HepG2 (cell line): ENCODE results near the gene PMFBP1. TPM values are rescaled to one million over a fixed set of nuclear protein-coding genes. Genes with fewer than 3 reads are reported as not detected.

ENCODE experiments used
- ATF3 ChIP-seq: sonication (generic); formaldehyde crosslinking; IDR thresholded peaks from 2 replicates; pipeline ENCODE4 v1.4.0; 2020; ENCODE audit warnings: missing genetic modification reagents
- CHD4 ChIP-seq: fragments of 200-600 bp; sonication (generic); IDR thresholded peaks from 2 replicates; pipeline ENCODE4 v1.7.0; 2017; ENCODE audit warnings: mild to moderate bottlenecking, low read length, borderline replicate concordance
- ESRRA ChIP-seq: sonication (generic); formaldehyde crosslinking; IDR thresholded peaks from 2 replicates; pipeline ENCODE4 v1.5.1; 2020; ENCODE audit warnings: mild to moderate bottlenecking, low read depth, missing genetic modification reagents
- FOXO1 ChIP-seq: sonication (generic); formaldehyde crosslinking; IDR thresholded peaks from 2 replicates; pipeline ENCODE4 v1.4.0; 2020; ENCODE audit warnings: missing genetic modification reagents
- GFI1 ChIP-seq: sonication (generic); formaldehyde crosslinking; IDR thresholded peaks from 2 replicates; pipeline ENCODE4 v1.5.0; 2020; ENCODE audit warnings: missing genetic modification reagents, mild to moderate bottlenecking, borderline replicate concordance
- HNF4A ChIP-seq: sonication (generic); formaldehyde crosslinking; IDR thresholded peaks from 2 replicates; pipeline ENCODE4 v1.4.0; 2020; ENCODE audit warnings: missing genetic modification reagents
- HOMEZ ChIP-seq: IDR thresholded peaks from 2 replicates; pipeline ENCODE4 v1.6.1; 2016; ENCODE audit warnings: low read depth
- JUN ChIP-seq: sonication (generic); formaldehyde crosslinking; IDR thresholded peaks from 2 replicates; pipeline ENCODE4 v1.4.0; 2020; ENCODE audit warnings: mild to moderate bottlenecking, missing genetic modification reagents
- MAF1 ChIP-seq: sonication (generic); formaldehyde crosslinking; IDR thresholded peaks from 2 replicates; pipeline ENCODE4 v1.5.0; 2020; ENCODE audit warnings: missing genetic modification reagents, borderline replicate concordance
- MAX ChIP-seq: IDR thresholded peaks from 2 replicates; pipeline ENCODE4 v1.6.1; 2012; ENCODE audit warnings: inconsistent platforms
- NFE2L1 ChIP-seq: sonication (generic); formaldehyde crosslinking; IDR thresholded peaks from 2 replicates; pipeline ENCODE4 v1.4.0; 2020; ENCODE audit warnings: missing genetic modification reagents, mild to moderate bottlenecking, borderline replicate concordance
- RAD51 ChIP-seq: fragments of 450-650 bp; IDR thresholded peaks from 2 replicates; pipeline ENCODE4 v1.6.1; 2016; ENCODE audit warnings: borderline replicate concordance
- TEAD2 ChIP-seq: sonication (generic); formaldehyde crosslinking; IDR thresholded peaks from 2 replicates; pipeline ENCODE4 v1.9.0; 2021; ENCODE audit warnings: missing genetic modification reagents
- TRIM24 ChIP-seq: sonication (generic); formaldehyde crosslinking; IDR thresholded peaks from 2 replicates; pipeline ENCODE4 v1.8.0; 2022; ENCODE audit warnings: mild to moderate bottlenecking, missing genetic modification reagents
- ZBTB42 ChIP-seq: sonication (generic); formaldehyde crosslinking; IDR thresholded peaks from 2 replicates; pipeline ENCODE4 v1.5.0; 2020; ENCODE audit warnings: mild to moderate bottlenecking, missing genetic modification reagents
- ZNF296 ChIP-seq: sonication (generic); formaldehyde crosslinking; conservative IDR thresholded peaks from 2 replicates; pipeline ENCODE4 v1.5.0; 2020; ENCODE audit warnings: mild to moderate bottlenecking, missing genetic modification reagents
- ZNF329 ChIP-seq: sonication (generic); formaldehyde crosslinking; IDR thresholded peaks from 2 replicates; pipeline ENCODE4 v1.9.0; 2021; ENCODE audit warnings: low read depth, mild to moderate bottlenecking, missing genetic modification reagents
- ZNF710 ChIP-seq: sonication (generic); formaldehyde crosslinking; IDR thresholded peaks from 2 replicates; pipeline ENCODE4 v1.5.0; 2020; ENCODE audit warnings: mild to moderate bottlenecking, missing genetic modification reagents, borderline replicate concordance
- ZNF737 ChIP-seq: sonication (generic); formaldehyde crosslinking; IDR thresholded peaks from 2 replicates; pipeline ENCODE4 v1.5.0; 2020; ENCODE audit warnings: missing genetic modification reagents, mild to moderate bottlenecking, borderline replicate concordance
- polyA plus RNA-seq, 8 experiments: library from polyadenylated mRNA; depleted of rRNA in 3 of 8; stranded (reverse) in 7 of 8; unstranded in 1 of 8; fragments of >200 nt; fragmentation: Illumina TruSeq in 4 of 8; extraction: Trizol in 4 of 8; gene quantifications; 2 replicates each; pipeline versions ENCODE4 v1.2.1 to v1.2.3, GENCODE V29; 2011 to 2016; ENCODE audit warnings: low read depth in 4 of 8, missing spikeins in 1 of 8, mixed read lengths in 1 of 8; ENCODE audit not compliant: insufficient read depth in 1 of 8
- total RNA-seq, 5 experiments: library from RNA; depleted of rRNA; stranded (reverse); fragments of >200 nt; fragmentation: Illumina TruSeq; extraction: Trizol; gene quantifications; 2 replicates each; pipeline ENCODE4 v1.2.3, GENCODE V29; 2016; ENCODE audit warnings: low read depth in 1 of 5
- TF ChIP-seq, protein P1 (sequence below): IDR thresholded peaks from 2 replicates; pipeline ENCODE4 v1.6.1; 2012; ENCODE audit warnings: low read depth, low read length, improper control_type of control experiment
- TF ChIP-seq, protein P2 (sequence below): IDR thresholded peaks from 2 replicates; pipeline ENCODE4 v1.6.1; 2016

Gene PMFBP1
- total and polyA plus RNA-seq, 2 of the 13 experiments (the other 11 are each of a cell fraction or from before 2014, with no cell fraction given): 1.9 to 3.8 TPM

GRCh38 chr16:72216767-72217166, 44.8 kb upstream of the PMFBP1 start (continued):
- TF ChIP-seq, protein P1, sequence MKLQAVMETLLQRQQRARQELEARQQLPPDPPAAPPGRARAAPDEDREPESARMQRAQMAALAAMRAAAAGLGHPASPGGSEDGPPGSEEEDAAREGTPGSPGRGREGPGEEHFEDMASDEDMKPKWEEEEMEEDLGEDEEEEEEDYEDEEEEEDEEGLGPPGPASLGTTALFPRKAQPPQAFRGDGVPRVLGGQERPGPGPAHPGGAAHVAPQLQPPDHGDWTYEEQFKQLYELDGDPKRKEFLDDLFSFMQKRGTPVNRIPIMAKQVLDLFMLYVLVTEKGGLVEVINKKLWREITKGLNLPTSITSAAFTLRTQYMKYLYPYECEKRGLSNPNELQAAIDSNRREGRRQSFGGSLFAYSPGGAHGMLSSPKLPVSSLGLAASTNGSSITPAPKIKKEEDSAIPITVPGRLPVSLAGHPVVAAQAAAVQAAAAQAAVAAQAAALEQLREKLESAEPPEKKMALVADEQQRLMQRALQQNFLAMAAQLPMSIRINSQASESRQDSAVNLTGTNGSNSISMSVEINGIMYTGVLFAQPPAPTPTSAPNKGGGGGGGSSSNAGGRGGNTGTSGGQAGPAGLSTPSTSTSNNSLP: 0 out of 2 replicates have a peak, but pooled peaks have one; percentile 58
- TF ChIP-seq ZNF329 (CRISPR knock-in tag) (no peak), ZNF296 (CRISPR knock-in tag) (no peak), HOMEZ (CRISPR knock-in tag) (peak; percentile 97; the same call in 1 of the 2 replicates), JUN (CRISPR knock-in tag) (peak; percentile 16; the same call in 1 of the 2 replicates), ZNF710 (CRISPR knock-in tag) (peak; percentile 73; the same call in 1 of the 2 replicates), RAD51 (peak; percentile 24; the same call in 1 of the 2 replicates), FOXO1 (CRISPR knock-in tag) (peak; percentile 78), ATF3 (no peak), ESRRA (CRISPR knock-in tag) (no peak), HNF4A (CRISPR knock-in tag) (peak; percentile 94), GFI1 (CRISPR knock-in tag) (no peak), MAX (peak; percentile 22; the same call in 1 of the 2 replicates), ZBTB42 (CRISPR knock-in tag) (no peak), CHD4 (peak; percentile 45; the same call in 1 of the 2 replicates), TRIM24 (CRISPR knock-in tag) (peak; percentile 66; the same call in 1 of the 2 replicates), ZNF737 (no peak), TEAD2 (CRISPR knock-in tag) (no peak), MAF1 (CRISPR knock-in tag) (no peak), NFE2L1 (CRISPR knock-in tag) (no peak)
- TF ChIP-seq, protein P2, sequence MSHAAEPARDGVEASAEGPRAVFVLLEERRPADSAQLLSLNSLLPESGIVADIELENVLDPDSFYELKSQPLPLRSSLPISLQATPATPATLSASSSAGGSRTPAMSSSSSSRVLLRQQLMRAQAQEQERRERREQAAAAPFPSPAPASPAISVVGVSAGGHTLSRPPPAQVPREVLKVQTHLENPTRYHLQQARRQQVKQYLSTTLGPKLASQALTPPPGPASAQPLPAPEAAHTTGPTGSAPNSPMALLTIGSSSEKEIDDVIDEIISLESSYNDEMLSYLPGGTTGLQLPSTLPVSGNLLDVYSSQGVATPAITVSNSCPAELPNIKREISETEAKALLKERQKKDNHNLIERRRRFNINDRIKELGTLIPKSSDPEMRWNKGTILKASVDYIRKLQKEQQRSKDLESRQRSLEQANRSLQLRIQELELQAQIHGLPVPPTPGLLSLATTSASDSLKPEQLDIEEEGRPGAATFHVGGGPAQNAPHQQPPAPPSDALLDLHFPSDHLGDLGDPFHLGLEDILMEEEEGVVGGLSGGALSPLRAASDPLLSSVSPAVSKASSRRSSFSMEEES (CRISPR knock-in tag): peak; percentile 92
